Measurements from ENCODE around the gene SLC4A2.
"Not testable (repeated sequence)": the region's sequence is repeated elsewhere in the genome, so short reads cannot be mapped to it uniquely, and the experiment has no call there.

Gene SLC4A2, protein sequence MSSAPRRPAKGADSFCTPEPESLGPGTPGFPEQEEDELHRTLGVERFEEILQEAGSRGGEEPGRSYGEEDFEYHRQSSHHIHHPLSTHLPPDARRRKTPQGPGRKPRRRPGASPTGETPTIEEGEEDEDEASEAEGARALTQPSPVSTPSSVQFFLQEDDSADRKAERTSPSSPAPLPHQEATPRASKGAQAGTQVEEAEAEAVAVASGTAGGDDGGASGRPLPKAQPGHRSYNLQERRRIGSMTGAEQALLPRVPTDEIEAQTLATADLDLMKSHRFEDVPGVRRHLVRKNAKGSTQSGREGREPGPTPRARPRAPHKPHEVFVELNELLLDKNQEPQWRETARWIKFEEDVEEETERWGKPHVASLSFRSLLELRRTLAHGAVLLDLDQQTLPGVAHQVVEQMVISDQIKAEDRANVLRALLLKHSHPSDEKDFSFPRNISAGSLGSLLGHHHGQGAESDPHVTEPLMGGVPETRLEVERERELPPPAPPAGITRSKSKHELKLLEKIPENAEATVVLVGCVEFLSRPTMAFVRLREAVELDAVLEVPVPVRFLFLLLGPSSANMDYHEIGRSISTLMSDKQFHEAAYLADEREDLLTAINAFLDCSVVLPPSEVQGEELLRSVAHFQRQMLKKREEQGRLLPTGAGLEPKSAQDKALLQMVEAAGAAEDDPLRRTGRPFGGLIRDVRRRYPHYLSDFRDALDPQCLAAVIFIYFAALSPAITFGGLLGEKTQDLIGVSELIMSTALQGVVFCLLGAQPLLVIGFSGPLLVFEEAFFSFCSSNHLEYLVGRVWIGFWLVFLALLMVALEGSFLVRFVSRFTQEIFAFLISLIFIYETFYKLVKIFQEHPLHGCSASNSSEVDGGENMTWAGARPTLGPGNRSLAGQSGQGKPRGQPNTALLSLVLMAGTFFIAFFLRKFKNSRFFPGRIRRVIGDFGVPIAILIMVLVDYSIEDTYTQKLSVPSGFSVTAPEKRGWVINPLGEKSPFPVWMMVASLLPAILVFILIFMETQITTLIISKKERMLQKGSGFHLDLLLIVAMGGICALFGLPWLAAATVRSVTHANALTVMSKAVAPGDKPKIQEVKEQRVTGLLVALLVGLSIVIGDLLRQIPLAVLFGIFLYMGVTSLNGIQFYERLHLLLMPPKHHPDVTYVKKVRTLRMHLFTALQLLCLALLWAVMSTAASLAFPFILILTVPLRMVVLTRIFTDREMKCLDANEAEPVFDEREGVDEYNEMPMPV

GRCh38 chr7:151059367-151060112, at the start of gene SLC4A2:
Gene SLC4A2, plus strand, starts transcription at chr7:151059589. Its CDS starts 2,399 bp downstream, at chr7:151061988.
- peak within 1 kb of the TSS; percentile 88 for H3K4me3 ChIP-seq (ENCODE audit: low read depth, low read length)
- TF ChIP-seq CTCF (IDR thresholded peaks at IDR 0.05; ENCODE audit: borderline replicate concordance, insufficient read depth, low read depth, low read length) = peak; percentile 68

- TF ChIP-seq CTCF (IDR thresholded peaks at IDR 0.05; ENCODE audit: borderline replicate concordance, insufficient read depth, low read depth, low read length) = no peak
- no peak overlapping the region for H3K4me3 ChIP-seq (ENCODE audit: low read depth, low read length)
These were observed 49.4 kb upstream of the SLC4A2 start for GRCh38 chr7:151010037-151010306.

DNA sequence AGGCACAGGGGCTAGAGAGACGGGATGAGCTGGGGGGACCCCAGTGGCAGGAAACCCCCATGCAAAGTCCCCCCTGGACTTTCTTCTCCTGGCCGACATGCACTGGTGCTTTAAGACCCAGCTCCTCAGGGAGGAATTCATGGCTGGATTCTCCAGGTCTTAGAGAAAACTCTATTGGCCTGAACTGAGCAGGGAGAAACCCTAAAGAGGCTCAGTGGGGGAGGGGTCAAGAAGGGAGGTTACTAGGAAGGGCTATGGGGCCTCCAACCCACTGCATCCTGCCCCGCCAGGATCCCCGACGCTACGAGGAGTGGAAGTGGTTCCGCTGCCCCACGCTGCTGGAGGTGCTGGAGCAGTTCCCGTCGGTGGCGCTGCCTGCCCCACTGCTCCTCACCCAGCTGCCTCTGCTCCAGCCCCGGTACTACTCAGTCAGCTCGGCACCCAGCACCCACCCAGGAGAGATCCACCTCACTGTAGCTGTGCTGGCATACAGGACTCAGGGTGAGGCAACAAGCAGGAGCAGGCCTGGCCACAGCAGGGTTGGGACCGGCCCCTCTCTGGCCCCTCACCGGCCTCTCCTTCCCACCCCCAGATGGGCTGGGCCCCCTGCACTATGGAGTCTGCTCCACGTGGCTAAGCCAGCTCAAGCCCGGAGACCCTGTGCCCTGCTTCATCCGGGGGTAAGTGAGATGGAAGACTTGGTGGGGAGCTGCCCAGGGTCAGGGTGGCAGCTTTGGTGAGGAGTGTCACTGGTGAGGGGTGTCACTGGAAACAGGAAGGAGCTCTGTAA, 48.9 kb upstream of the SLC4A2 start:
- no peak overlapping the region for H3K4me3 ChIP-seq (ENCODE audit: low read depth, low read length)
- no peak for TF ChIP-seq CTCF (IDR thresholded peaks at IDR 0.05; ENCODE audit: borderline replicate concordance, insufficient read depth, low read depth, low read length)

- H3K4me3 ChIP-seq (ENCODE audit: low read depth, low read length) = no peak overlapping the region
- TF ChIP-seq CTCF (IDR thresholded peaks at IDR 0.05; ENCODE audit: borderline replicate concordance, insufficient read depth, low read depth, low read length) = no peak
These were observed 48.3 kb upstream of the SLC4A2 start for GRCh38 chr7:151011097-151011409.

GRCh38 chr7:151011616-151012015, 47.8 kb upstream of the SLC4A2 start:
- H3K4me3 ChIP-seq (ENCODE audit: low read depth, low read length) = not testable (repeated sequence)

- TF ChIP-seq CTCF (IDR thresholded peaks at IDR 0.05; ENCODE audit: borderline replicate concordance, insufficient read depth, low read depth, low read length) = no peak
These were observed 47.2 kb upstream of the SLC4A2 start for GRCh38 chr7:151012031-151012692.

More at GRCh38 chr7:151012031-151012692, 47.2 kb upstream of the SLC4A2 start:
- H3K4me3 ChIP-seq (ENCODE audit: low read depth, low read length) = no peak overlapping the region
